Measurements from ENCODE around the gene SMIM38. TPM values are rescaled to one million over a fixed set of nuclear protein-coding genes. Genes with fewer than 3 reads are reported as not detected.

Gene SMIM38
- total RNA-seq, 1 experiment from 2014 or later = 0.33 TPM

DNA sequence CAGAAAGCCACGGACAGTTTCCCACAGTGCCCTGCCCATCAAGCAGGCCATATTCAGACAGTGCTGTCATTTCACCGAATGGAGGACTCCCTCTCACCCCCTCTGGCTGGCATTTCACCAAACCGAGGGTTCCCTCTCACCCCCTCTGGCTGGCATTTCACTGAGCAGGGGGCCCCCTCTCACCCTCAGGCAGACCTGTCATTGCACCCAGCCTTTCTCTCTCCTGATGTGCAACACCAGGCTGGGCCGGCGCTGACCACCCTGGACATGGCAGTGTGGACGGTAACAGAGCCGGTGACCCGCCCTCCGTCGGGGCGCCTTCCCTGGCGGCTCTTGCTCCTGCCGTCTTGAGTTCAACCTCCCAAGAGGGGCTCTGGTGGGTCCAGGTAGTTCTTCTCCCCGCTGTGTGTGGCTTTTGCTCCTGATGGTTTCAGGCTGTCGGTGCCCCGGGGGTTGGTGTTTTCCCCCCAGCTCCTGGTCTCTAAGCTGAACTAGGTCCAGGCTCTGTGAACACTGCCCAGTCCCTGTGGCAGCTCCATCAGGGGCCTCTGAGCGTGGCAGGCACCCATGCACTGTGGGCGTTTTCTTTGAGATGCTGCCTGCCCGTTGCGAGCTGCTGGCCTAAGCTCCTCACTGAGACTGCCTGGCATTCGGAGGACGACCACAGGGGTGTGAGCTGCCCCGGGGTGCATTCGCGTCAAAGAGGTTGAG lies 46.9 kb downstream of the SMIM38 start:
- H3K27ac Mint-ChIP-seq (ENCODE audit: unreplicated experiment) = no peak overlapping the region
- no TSS peak for BruUV-seq (replicated peaks)
- DNase-seq = no peak
- H3K36me3 Mint-ChIP-seq (ENCODE audit: insufficient read depth, unreplicated experiment) = no peaks in the 10 kb centered on the region
- peaks cover 24% of the 10 kb centered on the region for H3K27me3 Mint-ChIP-seq (ENCODE audit: unreplicated experiment)
- no peak overlapping the region for H3K4me3 Mint-ChIP-seq (ENCODE audit: low read depth, unreplicated experiment)
- CTCF ChIA-PET = interaction anchor here (1.1 kb wide), 1 partner anchor 71 kb away, joined by 4 read pairs; no protein-coding TSS in a partner anchor
- TF ChIP-seq, protein P1, sequence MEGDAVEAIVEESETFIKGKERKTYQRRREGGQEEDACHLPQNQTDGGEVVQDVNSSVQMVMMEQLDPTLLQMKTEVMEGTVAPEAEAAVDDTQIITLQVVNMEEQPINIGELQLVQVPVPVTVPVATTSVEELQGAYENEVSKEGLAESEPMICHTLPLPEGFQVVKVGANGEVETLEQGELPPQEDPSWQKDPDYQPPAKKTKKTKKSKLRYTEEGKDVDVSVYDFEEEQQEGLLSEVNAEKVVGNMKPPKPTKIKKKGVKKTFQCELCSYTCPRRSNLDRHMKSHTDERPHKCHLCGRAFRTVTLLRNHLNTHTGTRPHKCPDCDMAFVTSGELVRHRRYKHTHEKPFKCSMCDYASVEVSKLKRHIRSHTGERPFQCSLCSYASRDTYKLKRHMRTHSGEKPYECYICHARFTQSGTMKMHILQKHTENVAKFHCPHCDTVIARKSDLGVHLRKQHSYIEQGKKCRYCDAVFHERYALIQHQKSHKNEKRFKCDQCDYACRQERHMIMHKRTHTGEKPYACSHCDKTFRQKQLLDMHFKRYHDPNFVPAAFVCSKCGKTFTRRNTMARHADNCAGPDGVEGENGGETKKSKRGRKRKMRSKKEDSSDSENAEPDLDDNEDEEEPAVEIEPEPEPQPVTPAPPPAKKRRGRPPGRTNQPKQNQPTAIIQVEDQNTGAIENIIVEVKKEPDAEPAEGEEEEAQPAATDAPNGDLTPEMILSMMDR (IDR thresholded peaks at IDR 0.05; ENCODE audit: unreplicated experiment) = no peak
- peaks cover 7% of the 10 kb centered on the region for H3K9me3 Mint-ChIP-seq (ENCODE audit: low read depth, unreplicated experiment)
- peaks cover 8% of the 10 kb centered on the region for H3K4me1 Mint-ChIP-seq (ENCODE audit: low read depth, unreplicated experiment)
- intact Hi-C loops (cut with micrococcal nuclease; ENCODE audit: unreplicated experiment) = no loop called here

DNA sequence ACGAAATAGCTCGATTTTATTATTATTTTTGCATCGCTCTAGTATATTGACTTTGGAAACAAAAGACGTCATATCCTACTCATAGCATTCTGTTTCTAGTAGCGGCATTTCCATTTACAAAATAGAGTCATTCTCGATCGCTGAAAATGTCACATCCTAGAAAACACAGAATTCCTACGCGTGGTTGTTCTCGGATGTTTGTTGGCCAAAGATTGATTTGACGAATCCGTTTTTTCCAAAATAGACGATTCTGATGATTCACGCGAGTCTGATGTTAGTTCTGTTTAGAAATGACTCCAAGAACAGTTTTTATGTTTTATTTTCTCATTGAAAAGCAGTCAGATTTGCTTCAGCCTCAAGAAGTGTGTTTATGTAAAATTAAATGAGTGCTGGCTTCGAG lies 47.6 kb downstream of the SMIM38 start:
- TF ChIP-seq, protein P1 (IDR thresholded peaks at IDR 0.05; ENCODE audit: unreplicated experiment) = no peak
- intact Hi-C loops (cut with micrococcal nuclease; ENCODE audit: unreplicated experiment) = no loop called here
- H3K9me3 Mint-ChIP-seq (ENCODE audit: low read depth, unreplicated experiment) = peaks cover 10% of the 10 kb centered on the region
- peaks cover 20% of the 10 kb centered on the region for H3K27me3 Mint-ChIP-seq (ENCODE audit: unreplicated experiment)
- DNase-seq = no peak
- H3K4me1 Mint-ChIP-seq (ENCODE audit: low read depth, unreplicated experiment) = peaks cover 8% of the 10 kb centered on the region
- CTCF ChIA-PET = no interaction called here
- no peak overlapping the region for H3K4me3 Mint-ChIP-seq (ENCODE audit: low read depth, unreplicated experiment)
- no peaks in the 10 kb centered on the region for H3K36me3 Mint-ChIP-seq (ENCODE audit: insufficient read depth, unreplicated experiment)
- no peak overlapping the region for H3K27ac Mint-ChIP-seq (ENCODE audit: unreplicated experiment)
- no TSS peak for BruUV-seq (replicated peaks)

DNA sequence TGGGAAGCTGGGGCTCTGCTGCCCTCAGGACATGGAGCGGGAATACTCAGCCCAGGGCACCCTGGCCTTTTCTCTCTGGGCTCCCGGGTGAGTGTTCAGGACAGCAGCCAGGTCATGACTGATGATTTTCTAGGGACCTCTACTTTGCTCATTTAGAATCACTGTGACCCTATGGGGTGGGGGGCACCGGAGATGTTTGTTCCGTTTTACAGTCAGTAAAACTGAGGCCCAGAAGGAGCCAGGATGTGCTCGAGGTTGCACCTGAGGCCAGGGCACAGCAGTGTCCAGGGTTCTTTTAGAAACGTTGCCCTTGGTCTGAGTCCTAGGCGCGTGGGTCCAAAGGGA lies 48.1 kb downstream of the SMIM38 start:
- Mint-ChIP-seq H3K4me3 (ENCODE audit: low read depth, unreplicated experiment) (no peak overlapping the region), H3K36me3 (ENCODE audit: insufficient read depth, unreplicated experiment) (no peaks in the 10 kb centered on the region)

DNA sequence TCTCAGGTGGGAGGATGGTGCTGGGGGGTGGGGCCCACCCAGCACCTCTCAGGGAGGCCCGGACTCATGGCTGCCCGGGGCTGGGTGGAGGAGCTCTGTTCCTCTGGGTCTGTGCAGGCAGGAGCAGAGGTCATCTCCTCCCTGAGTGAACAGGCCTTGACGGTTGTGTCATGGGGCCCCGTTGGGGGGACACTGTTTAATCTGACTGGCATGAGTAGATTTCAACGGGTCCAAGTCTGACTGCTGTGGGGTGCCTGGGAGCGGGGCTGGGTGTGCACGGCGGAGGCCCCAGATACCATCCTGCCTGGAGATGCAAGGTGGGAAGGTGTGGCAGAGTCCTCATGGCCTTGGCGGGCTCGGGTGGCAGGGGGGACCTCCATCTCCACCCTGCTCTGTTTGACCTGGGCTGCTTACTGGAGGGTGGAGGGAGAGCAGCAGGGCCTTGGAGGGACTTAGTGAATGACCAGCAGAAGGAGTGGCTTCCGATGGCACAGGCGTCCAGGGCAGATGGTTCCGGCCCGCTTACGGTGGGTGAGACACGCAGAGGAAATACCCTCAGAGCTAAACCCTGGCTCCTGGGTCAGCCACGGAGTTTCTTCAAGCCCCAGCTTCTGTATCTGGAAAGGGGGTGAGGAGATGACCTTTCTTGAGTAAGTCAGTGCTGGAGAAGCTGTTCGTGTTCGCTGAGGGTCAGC lies 48.7 kb downstream of the SMIM38 start:
- Mint-ChIP-seq H3K4me1 (ENCODE audit: low read depth, unreplicated experiment) (peaks cover 8% of the 10 kb centered on the region), H3K4me3 (ENCODE audit: low read depth, unreplicated experiment) (no peak overlapping the region), H3K27ac (ENCODE audit: unreplicated experiment) (no peak overlapping the region), H3K27me3 (ENCODE audit: unreplicated experiment) (peaks cover 10% of the 10 kb centered on the region), H3K36me3 (ENCODE audit: insufficient read depth, unreplicated experiment) (no peaks in the 10 kb centered on the region), H3K9me3 (ENCODE audit: low read depth, unreplicated experiment) (peaks cover 3% of the 10 kb centered on the region)
- no TSS peak for BruUV-seq (replicated peaks)
- TF ChIP-seq, protein P1 (IDR thresholded peaks at IDR 0.05; ENCODE audit: unreplicated experiment) = no peak
- CTCF ChIA-PET = interaction anchor here (0.7 kb wide), 1 partner anchor 25 kb away, joined by 3 read pairs; no protein-coding TSS in a partner anchor
- intact Hi-C loops (cut with micrococcal nuclease; ENCODE audit: unreplicated experiment) = no loop called here
- DNase-seq = no peak

More for the DNA sequence above, 48.1 kb downstream of the SMIM38 start:
- CTCF ChIA-PET = no interaction called here
- TF ChIP-seq, protein P1 (IDR thresholded peaks at IDR 0.05; ENCODE audit: unreplicated experiment) = no peak
- no peak overlapping the region for H3K27ac Mint-ChIP-seq (ENCODE audit: unreplicated experiment)
- intact Hi-C loops (cut with micrococcal nuclease; ENCODE audit: unreplicated experiment) = no loop called here
- no peak for DNase-seq
- H3K27me3 Mint-ChIP-seq (ENCODE audit: unreplicated experiment) = peaks cover 16% of the 10 kb centered on the region
- H3K9me3 Mint-ChIP-seq (ENCODE audit: low read depth, unreplicated experiment) = peaks cover 7% of the 10 kb centered on the region
- H3K4me1 Mint-ChIP-seq (ENCODE audit: low read depth, unreplicated experiment) = peaks cover 8% of the 10 kb centered on the region
- no TSS peak for BruUV-seq (replicated peaks)
